Measurements from ENCODE around the gene TBC1D14. TPM values are rescaled to one million over a fixed set of nuclear protein-coding genes. Genes with fewer than 3 reads are reported as not detected.

Gene TBC1D14
- total and polyA plus RNA-seq, 2 of the 4 experiments (the other 2 are of a cell fraction): 31.7 to 40.7 TPM

DNA sequence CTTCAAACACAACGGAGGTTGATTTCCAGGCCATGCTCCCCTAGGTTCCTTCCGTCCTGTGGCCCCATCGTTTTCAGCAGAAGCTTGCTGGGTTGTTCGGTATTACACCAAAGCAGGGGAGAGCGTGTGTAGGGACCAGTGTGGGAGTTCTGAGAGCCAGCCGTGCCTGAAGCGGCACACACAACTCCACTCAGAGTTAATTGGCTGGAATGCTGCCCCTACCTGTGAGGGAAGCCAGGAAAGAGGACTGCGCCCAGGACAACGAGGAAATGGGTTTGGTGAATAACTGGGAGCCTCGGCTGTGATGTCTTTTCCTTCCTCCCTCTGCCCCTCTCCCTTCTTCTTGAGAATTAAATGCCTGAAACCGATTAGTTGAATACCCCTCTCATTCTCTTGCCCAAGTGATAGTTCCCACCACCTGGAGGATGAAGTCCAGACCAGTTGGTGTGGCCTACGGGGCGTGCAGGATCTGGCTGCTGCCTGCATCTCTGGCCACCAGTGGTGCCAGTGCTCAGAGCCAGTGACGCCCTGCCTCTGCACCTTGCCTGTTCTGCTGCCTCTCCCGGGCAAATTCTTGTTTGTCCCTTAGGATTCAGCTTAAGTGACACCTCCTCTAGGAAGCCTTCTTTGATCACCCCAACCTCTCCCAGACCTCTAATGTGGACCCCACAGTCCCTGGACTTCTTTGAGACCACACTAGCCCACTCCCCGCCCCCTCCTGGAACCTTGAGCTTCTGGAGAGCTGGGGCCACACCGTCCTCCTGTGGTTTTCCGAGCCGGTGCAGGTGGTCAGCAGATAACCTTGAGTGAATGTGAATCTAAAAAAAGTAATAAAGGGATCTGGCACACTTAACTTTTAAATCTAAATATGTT, 33.6 kb downstream of the TBC1D14 start:
- Histone ChIP-seq H2BK20ac (ENCODE audit: low read depth, low read length) (peak overlapping the region; percentile 98), H4K91ac (ENCODE audit: insufficient read depth, low read depth, low read length) (peak overlapping the region; percentile 95), H3K9ac (ENCODE audit: low read depth, low read length) (peak overlapping the region; percentile 72; the same call in 1 of the 2 replicates), H2BK15ac (ENCODE audit: low read depth, low read length) (peak overlapping the region; percentile 73), H2AK5ac (ENCODE audit: low read depth, low read length) (peak overlapping the region; percentile 93), H3K9me3 (ENCODE audit: control insufficient read depth, insufficient read depth, low read length) (no peaks in the 10 kb centered on the region), H3K27me3 (ENCODE audit: control insufficient read depth, insufficient read depth, low read length) (no peaks in the 10 kb centered on the region), H3K56ac (ENCODE audit: extremely low read depth, insufficient read depth, low read length) (0 out of 2 replicates have a peak overlapping the region, but pooled peaks have one; percentile 23), H3K36me3 (ENCODE audit: control insufficient read depth, insufficient read depth, low read length) (no peaks in the 10 kb centered on the region; the same call in 1 of the 2 replicates), H2AK9ac (replicated peaks; ENCODE audit: low read depth, low read length, poor library complexity) (peak overlapping the region; percentile 73), H3K79me1 (ENCODE audit: low read depth in 1 of 2, low read length in 2 of 2) (peaks cover 24 to 49% of the 10 kb centered on the region in 2 experiments), H3K4me2 (ENCODE audit: low read depth, low read length) (no peak overlapping the region; the same call in 1 of the 2 replicates), H3K27ac (ENCODE audit: insufficient read depth, low read length) (peak overlapping the region; percentile 90), H2BK5ac (ENCODE audit: low read depth, low read length, poor library complexity, severe bottlenecking) (peak overlapping the region; percentile 98), H4K8ac (ENCODE audit: low read depth in 2 of 2, low read length in 2 of 2) (peak overlapping the region; percentile 47 to 91), H3K4ac (ENCODE audit: low read depth, low read length) (peak overlapping the region; percentile 97), H3K14ac (replicated peaks; ENCODE audit: low read depth, low read length) (peak overlapping the region; percentile 91), H2AFZ (replicated peaks; ENCODE audit: low read length, poor library complexity) (peak overlapping the region; percentile 34), H3K9me1 (ENCODE audit: insufficient read depth, low read length) (peaks cover 33% of the 10 kb centered on the region), H4K5ac (ENCODE audit: low read depth, low read length) (peak overlapping the region; percentile 93), H3K18ac (ENCODE audit: low read depth, low read length) (peak overlapping the region; percentile 97), H3K4me1 (ENCODE audit: control insufficient read depth, insufficient read depth, low read length) (peaks cover 27% of the 10 kb centered on the region), H2BK120ac (ENCODE audit: low read depth, low read length) (peak overlapping the region; percentile 99), H3K4me3 (ENCODE audit: insufficient read depth, low read depth, low read length) (no peak overlapping the region), H4K20me1 (ENCODE audit: insufficient read depth, low read length) (peaks cover 3% of the 10 kb centered on the region; the same call in 1 of the 2 replicates), H3K23ac (ENCODE audit: low read depth, low read length) (peak overlapping the region; percentile 85)
- DNase-seq: no peak
- no peak for ATAC-seq (ENCODE audit: low read depth)
- dilution Hi-C loops (cut with HindIII; ENCODE audit: low sequenced_read_pairs, unreplicated experiment): no loop called here
- in situ Hi-C loops (cut with MboI; ENCODE audit: low sequenced_read_pairs): no loop called here
- intact Hi-C loops (cut with micrococcal nuclease): no loop called here
- 88% methylated on average over 5 of the region's 19 CpGs; no CpG with 5 or more reads in 1 of the 2 experiments for WGBS, 2 experiments (ENCODE audit: extremely low coverage in 2 of 2, insufficient read length in 1 of 2)
- no TSS peak for BruUV-seq (replicated peaks)
- ChIA-PET POLR2A (ENCODE audit: unreplicated experiment) (no interaction called here), CTCF (no interaction called here)
- TF ChIP-seq, protein P1, sequence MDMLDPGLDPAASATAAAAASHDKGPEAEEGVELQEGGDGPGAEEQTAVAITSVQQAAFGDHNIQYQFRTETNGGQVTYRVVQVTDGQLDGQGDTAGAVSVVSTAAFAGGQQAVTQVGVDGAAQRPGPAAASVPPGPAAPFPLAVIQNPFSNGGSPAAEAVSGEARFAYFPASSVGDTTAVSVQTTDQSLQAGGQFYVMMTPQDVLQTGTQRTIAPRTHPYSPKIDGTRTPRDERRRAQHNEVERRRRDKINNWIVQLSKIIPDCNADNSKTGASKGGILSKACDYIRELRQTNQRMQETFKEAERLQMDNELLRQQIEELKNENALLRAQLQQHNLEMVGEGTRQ (IDR thresholded peaks at IDR 0.05; ENCODE audit: low read depth, low read length): no peak
- TF ChIP-seq BHLHE40 (IDR thresholded peaks at IDR 0.05; ENCODE audit: low read depth, low read length) (no peak), FOS (IDR thresholded peaks at IDR 0.05; ENCODE audit: low read depth, low read length) (no peak), MXI1 (IDR thresholded peaks at IDR 0.05; ENCODE audit: borderline replicate concordance, low read depth, low read length) (no peak), ELK1 (IDR thresholded peaks at IDR 0.05; ENCODE audit: borderline replicate concordance, low read depth, low read length) (no peak), SMC3 (IDR thresholded peaks at IDR 0.05; ENCODE audit: low read depth, low read length) (no peak), CHD1 (IDR thresholded peaks at IDR 0.05; ENCODE audit: low read depth, low read length) (no peak), NFE2L2 (IDR thresholded peaks at IDR 0.05; ENCODE audit: low read depth, low read length) (no peak), RCOR1 (IDR thresholded peaks at IDR 0.05; ENCODE audit: insufficient replicate concordance, low read length) (no peak), RAD21 (IDR thresholded peaks at IDR 0.05; ENCODE audit: low read length) (no peak), MAFK (IDR thresholded peaks at IDR 0.05; ENCODE audit: low read depth, low read length) (no peak), CEBPB (IDR thresholded peaks at IDR 0.05; ENCODE audit: low read depth, low read length) (no peak), POLR2A (IDR thresholded peaks at IDR 0.05; ENCODE audit: low read depth, low read length) (no peak)
- TF ChIP-seq, protein P2, sequence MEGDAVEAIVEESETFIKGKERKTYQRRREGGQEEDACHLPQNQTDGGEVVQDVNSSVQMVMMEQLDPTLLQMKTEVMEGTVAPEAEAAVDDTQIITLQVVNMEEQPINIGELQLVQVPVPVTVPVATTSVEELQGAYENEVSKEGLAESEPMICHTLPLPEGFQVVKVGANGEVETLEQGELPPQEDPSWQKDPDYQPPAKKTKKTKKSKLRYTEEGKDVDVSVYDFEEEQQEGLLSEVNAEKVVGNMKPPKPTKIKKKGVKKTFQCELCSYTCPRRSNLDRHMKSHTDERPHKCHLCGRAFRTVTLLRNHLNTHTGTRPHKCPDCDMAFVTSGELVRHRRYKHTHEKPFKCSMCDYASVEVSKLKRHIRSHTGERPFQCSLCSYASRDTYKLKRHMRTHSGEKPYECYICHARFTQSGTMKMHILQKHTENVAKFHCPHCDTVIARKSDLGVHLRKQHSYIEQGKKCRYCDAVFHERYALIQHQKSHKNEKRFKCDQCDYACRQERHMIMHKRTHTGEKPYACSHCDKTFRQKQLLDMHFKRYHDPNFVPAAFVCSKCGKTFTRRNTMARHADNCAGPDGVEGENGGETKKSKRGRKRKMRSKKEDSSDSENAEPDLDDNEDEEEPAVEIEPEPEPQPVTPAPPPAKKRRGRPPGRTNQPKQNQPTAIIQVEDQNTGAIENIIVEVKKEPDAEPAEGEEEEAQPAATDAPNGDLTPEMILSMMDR (conservative IDR thresholded peaks at IDR 0.05; ENCODE audit: low read depth, low read length): no peak
